GM18499 (cell line): ENCODE data around the gene MFSD6L.
"Not testable (repeated sequence)": the region's sequence is repeated elsewhere in the genome, so short reads cannot be mapped to it uniquely, and the experiment has no call there.

Experiments used
- ATAC-seq: cut with Tn5 transposase; IDR thresholded peaks from one replicate; pipeline ENCODE4 v1.9.1; 2021; ENCODE audit warnings: moderate number of reproducible peaks; ENCODE audit not compliant: insufficient read depth, unreplicated experiment

MFSD6L gene

DNA sequence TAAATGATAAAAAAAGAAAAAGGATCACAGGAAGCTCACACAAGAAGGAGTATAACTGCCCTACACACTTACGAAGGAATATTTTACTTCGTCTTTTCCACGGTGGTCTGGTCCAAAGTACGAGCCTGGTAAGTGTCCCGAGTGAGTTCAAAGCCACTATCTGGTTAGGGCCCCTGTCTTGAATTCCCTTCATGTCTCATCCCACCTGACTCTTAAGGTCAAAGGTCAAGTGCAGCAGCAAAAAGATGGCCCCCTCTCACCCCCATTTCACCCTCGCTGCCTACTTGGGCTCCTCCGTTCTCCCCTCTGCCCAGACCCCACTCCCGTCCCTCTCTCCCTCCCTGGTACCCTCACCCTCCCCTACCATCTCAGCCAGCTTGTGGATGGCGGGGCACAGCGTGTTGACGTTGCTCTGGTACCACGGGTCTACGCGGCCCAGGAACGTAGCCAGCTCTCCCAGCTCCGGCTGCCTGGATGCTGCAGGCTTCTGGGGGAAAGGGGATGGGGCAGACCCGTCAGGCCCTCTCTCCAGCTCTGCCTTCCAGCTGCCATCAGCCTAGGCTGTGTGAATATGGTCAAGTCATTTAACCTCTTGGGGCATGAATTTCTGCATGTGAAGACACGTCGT is 27.8 kb upstream of the MFSD6L start:
- ATAC-seq, result no peak

DNA sequence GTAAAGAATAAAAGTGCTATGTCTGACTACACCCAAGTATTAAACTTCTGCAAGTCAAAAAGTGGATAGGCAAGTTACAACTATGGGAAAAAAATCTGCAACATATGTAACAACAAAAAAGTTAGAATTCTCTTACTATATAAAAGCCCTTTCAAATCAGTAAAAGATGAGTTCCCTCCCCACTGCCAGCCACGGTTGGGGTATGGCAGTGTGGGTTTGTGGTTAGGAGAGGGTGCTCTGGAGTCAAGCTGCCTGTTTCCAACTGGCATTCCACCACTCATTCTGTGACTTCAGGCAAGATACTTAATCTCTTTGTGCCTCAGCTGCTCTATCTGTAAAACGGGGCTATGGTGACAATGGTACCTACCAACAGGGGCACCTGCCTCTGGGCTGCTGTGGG is 26.6 kb upstream of the MFSD6L start:
- ATAC-seq, result no peak

DNA sequence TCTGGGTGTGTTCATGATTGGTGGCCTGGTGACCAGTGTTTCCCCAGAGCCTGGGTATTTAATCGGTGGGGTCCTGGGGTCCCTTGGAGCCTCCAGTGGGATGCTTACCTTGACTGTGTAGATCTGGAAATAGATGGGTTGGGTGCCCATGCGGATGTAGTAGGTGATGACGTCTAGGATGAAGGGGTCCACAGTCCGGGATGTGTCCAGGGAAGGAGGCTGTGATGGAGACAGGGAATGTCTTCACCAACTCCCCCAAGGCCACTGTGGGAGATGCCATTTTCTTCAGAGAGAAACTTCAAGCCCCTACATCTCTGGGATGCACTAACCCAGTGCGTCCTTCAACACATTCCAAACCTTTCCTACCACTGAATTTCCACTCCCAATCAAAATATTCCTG is 24.1 kb upstream of the MFSD6L start:
- ATAC-seq, result no peak

DNA sequence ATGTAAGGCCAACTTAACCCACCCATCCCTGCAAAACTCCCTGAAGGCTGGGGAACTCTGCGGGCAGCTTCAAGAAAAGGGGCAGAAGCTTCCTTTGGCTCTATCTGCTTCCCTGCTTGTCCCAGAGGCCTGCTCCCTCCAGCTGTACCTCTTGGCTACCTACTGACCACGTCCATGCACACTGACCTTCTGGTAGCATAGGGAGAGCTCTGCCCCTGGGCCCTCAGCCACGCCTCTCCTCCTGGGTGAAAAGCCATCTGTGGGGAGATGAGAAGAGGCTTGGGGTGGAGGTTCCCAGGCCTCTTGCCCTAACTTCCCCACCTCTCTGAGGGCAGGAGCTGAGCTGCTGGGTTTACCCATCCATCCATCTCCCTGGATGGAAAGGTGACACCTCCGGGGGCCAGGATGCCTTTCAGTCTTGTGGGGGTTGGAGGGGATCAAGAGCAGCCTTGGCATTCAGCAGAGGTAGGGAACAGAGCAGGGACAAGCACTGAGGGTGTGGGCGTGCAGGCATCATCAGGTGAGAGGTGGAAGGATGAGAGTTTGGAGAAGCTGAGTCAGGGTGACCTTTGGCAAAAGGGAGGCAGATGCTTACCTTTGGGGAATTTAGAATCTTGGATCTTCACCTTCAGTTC is 23.4 kb upstream of the MFSD6L start:
- ATAC-seq, result no peak

DNA sequence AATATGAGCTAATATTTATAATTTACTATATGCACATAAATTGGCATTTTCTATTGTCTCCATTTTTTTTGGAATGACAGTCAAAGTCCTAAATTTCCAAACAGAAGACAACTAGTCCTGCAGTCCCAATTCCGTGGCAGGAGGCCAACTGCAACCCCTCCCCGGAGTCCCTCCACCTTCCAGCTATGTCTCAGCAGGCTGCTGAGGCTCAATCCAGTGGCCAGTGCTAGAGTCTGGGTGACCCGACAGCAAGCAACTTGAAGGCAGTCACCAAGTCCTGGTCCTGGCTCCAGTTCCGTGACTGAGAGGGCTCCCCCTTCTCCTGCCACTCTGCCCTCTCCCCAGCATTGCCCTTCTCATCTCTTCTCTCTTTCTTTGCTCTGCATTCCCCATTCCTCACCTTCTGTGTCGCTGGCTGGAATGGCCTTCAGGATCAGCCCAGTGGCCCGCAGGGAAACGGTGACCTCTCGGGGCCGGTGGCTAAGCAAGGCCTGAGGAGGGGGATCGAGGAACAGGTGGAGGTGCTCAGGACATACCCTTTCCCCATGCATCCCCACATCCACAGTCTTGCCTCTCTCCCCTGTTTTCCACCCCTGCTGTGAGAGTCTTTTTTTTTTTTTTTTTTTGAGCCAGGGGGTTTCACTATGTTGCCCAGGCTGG is 22.4 kb upstream of the MFSD6L start:
- ATAC-seq, result no peak

DNA sequence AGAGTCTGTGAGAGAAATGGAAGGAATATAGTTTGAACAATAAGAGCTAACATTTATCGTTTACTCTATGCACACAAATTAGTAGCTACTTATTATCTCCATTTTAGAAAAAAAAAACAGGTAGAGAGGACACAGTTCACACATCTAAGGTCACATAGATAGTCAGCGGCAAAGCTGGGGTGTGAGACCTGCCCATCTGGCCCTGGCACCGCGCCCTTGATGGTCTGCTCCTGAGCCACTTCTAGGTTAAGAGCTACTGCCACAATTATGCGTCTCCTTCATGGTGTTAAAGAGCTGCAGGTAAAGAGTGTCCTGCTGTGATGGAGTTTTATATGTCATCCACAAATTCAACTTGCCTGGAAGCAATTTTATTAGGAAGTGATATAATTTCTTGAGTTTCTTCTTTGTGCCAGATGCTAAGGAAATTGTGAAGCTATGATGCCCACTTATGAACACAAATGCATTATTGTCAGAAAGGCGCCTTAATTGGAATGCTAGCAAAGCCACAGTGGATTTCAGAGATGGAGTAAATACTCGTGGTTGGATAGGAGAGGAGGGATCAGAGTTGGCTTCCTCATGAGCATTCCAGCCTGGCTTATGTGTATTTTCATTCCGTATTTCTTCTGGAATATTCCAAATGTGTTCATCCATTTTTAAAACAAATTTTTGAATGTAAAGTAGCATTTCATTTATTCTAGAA is 21.3 kb upstream of the MFSD6L start:
- no peak for ATAC-seq

DNA sequence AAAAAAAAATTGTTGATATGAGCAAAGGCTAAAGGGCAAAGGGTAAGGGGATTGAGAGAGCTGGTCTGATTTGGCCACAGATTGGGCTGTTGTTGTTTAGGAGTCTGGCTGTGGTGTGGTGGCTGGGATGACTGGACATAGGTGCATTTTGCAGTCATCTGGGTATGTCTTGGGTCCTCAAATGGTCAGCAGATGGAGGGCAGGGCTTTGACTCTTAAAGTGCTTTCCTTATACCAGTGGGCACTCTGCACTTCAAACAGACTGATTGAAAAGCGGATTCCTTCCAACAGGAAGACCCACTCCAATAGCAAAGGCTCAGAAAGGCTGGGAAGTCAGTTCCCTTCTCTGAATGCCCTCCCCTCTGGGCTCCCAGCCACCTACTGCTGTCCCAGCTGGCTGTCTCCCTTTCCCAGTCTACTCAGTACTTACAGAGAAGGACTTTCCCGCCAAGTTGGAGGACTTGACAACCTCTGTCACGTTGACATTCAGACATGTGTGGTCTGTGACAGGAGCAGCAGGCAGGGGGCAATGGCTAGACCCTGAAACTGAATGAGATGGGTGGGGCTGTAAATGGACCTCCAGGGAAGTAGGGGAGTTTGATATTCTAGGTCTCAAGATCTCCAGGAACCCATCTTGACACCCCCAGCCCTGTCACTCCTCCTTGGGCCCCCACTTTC is 19.6 kb upstream of the MFSD6L start:
- ATAC-seq, result no peak

DNA sequence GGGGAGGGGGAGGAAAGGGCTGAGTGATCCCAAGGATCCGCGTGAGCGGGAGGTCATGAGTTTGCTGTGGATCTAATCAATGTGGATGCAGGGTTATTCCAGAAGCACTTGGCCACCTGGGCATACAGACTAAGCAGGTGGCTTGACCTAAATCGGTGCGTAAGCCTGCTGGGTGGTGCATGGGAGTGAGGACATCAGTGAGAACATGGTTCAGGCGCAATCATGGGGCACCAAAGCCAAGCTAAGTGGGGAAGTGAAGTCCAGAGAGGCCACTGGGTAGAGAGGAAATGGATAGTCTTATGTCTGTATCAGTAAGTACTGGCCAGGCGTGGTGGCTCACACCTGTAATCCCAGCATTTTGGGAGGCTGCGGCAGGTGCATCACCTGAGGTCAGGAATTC is 18.9 kb upstream of the MFSD6L start:
- no peak for ATAC-seq

DNA sequence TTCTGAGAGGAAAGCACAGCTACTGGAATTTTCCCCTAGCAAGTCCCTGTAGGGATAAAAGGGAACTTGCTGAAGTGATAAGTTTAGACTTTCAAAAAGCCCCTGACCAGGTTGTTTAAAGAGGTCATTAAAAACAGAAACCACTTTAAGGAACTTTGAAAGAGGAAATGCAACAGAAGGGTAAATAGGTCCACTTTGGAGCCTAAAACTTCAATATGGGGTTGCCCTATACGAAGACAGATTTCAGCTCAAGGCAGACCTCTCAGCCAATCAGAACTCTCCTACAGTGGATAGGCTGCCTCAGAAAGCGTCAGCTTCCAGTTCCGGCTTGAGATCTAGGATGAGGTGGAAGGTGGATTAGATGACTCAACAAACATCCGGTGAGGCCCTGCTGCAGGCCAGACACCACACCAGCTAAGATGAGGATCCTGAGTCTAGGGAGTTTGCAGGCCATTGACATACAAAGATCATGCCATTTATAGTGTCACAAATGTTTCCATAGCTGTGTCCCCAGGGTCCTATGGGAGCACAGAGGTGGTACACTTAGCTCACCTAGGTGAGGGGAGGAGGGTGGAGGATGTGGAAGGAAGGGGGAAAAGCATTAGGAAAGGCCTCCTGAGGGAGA is 7.9 kb upstream of the MFSD6L start:
- peak; percentile 65 for ATAC-seq

DNA sequence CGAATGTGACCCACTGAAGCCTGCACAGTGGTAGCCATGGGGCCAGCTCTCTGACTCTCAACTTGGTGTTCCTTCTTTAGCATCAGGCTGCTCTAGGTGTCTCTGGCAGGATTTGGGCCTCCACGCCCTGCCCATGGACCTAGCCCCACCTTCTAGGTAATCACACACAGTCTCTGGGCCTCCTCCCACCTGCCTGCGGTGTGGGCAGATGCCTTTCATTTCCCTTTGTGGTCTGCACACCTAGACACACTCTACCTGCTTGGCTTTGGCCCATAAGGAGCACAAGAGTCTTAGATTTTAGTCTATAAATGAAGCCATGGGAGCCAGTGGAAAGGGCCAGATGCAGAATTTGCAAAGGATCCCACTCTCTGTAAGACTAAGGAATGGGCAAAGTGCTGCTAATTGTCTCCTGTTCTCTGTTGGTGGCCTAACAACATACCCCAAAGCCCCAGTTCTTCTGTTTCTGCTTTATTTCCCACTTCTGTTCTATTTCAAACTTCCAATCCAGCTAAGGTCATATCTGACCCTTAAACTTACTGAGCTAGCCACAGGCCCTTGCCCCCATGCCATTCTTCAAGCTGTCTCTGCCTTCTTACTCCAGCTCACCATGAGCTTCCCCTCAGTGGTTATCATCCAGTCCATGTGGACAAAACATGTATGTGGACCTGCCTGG is 7.2 kb upstream of the MFSD6L start:
- no peak for ATAC-seq

DNA sequence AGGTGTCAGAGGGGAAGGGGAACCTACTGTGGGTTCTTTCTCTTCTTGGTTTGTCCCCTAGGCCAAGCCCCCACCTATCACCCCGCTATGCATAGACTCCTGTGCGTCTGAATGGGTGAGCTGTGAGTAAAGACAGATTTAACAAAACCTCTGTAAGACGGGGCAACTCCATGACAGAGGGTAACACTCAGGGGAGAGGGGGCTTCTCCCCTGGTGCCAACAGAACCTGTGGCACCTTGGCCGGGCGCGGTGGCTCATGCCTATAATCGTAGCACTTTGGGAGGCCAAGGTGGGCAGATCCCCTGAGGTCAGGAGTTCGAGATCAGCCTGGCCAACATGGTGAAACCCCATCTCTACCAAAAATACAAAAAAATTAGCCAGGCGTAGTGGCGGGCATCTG is 6.2 kb upstream of the MFSD6L start:
- ATAC-seq, result not testable (repeated sequence)

DNA sequence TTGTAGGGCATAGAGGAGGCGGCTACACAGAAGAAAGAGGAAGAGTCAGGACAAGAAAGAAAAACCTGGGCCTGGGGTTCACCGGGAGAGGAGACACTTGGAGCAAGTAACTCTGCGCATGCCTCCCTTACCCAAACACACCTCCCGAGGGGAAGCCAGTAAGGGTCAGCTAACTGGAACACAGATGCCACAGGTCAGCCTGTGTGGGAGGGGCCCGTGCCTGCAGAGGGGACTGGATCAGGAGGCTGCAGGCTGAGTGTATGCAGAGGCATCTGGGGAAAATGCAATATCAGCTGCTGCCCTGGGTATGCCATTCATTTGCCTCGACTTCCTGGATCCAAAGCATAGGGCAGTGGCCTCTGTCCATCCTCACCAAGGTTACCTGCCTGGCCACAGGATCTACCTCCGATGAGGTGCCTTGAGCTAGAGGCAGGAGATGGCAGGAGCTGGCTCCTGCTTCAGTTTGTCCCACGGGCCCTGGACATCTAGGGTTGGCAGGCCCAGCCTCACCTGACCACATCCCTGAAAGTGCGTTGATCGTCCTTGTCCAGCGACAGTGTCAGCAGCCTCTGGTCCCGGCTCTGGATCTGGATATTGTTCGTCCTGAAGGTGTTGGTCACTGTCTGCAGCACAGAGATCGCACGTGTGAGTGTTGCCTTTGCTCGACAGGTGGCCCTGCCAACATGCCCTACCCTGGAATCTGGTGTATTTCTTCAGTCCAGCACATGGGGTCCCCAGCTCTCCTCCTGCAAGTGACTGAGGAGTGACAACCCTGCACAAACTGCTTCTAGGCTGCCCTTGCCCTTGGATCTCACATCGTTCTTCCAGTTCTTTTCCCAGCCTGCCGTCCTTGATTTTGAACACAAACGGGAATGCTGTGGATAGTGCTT is 4.6 kb upstream of the MFSD6L start:
- no peak for ATAC-seq

DNA sequence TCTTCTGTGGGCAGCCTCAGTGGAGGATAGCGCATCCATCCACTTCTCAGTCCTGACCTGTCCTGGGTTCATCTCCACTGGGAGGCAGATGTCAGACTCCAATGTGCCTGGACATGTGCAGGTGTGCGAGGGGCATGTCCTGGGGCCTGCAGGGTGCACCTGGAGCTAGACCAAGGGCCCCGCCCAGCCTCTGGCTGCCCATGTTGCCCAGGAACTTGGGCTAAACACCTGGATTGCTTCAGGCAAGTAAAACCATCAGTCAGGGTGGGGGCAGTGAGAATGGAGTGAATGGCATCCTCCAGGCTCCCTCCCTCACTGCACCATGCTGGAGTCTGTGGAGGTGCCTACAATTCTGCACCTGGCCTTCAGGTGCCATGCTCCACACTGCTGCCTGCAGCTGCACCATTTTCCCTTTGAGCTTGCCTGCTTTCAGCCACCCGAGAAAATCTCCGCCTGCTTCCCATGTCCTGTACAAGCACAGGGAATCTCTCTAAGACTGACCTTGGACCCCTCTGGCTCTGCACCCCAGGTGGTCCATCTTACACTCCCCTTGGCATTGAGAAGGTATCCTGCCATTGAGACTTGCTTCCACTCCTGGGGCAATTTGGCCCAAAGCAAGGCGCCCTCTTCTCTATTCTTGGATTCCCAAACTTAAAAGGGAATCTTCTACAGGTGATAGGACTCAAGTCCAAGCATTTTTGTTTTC is 2.1 kb upstream of the MFSD6L start:
- no peak for ATAC-seq

DNA sequence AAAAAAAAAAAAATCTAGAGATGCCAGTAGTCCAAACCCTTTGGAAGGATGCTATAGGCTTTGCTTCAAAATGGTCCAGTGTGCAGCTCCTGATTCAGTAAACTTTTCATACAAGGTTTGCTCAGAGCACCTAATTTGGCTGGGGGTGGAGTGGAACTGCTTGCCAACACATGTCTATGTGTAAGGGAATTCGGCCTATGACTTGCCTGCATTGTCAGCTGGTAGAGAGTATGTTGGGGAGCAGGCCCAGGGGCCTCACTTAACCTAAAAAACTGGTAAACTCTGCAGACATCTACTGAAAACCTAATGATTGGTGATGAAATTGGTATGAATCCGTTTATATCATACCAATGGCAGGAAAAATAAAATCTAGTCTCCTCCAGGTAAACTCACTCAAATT is 1.5 kb upstream of the MFSD6L start:
- ATAC-seq, result no peak

DNA sequence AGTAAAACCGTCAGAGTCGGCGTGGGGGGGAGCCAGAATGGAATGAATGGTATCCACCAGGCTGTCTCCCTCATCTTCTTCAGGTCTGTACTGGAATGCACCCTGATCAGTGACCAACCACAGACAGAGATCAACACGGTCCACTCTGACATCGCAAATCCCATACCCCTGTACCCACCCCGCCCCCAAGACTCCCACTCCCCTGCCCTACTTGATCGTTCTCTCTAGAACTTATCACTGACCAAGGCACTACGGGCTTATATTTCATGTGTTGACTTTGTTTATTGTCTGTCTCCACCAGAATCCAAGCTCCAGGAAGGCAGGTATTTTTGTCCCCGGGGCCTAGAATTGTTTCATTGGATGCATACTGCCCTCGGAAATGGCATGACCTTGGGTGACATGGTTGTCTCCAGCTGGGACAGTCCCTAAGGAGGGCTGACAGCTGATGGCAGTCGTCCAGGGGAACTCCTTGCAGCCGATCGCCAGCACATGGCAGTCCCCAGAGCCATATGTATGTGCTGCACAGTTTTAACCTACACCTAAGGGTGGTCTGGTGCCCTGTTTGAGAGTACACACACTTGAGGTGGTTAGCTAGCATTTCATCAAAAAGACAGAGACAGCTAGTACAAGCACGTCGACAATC is 526 bp upstream of the MFSD6L start:
- no peak for ATAC-seq

DNA sequence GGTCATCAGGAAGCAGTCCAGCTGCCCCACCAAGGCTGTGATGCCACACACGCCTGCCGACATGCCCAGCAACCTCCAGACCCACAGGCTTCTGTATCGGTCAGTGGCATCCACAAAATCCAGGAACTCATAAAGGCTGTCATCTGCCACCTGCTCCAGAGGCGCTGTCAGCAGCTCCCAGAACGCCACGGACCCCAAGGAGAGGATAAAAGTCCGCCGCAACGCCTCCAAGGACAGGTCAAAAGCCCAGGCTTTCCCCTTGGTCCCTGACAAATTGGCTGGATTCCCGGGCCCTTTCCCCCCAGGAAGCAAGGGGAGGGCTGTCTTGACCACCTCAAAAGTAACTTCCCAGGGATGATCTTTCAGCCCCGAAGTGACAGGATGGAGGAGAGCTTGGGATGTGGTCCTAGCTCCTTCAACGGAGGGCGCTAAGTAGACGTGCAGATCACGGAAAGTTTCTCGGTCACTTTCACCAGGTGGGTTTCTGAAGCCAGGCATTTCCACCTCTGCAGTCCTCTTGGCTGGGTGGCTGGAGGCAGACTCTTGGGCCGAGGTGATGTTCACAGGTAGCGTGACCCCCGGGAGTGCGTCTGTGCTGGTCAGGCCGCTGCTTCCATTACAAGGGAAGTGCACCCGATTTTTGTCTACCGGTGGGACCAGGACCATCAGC is 854 bp downstream of the MFSD6L start:
- no peak for ATAC-seq

DNA sequence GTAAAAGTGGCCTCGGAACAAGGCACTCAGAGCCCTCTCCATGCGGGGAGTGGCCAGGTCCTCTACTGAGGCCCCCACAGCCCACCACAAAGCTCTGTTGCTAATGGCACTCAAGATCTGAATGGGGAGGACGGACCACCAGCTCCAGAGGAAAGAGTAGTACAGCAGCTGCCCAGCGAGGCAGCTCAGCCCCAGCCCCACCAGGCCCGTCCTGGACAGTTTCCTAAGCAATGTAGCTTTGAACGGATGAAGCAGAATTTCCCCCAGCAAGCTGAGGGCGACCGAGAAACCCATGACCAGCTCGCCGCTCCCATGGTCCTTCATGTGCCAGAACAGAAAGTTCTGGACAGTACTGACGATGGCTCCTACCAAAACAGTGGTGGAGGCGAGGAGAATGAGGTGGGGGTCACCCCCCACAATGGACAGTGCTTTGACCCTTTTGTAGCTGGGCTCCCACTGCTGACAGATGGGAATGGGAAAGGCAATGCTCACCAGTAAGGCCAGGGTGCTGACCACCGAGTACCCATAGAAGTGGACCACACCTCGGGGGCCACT is 1.5 kb downstream of the MFSD6L start:
- no peak for ATAC-seq
